NB4 (cell line): ENCODE measurements around the gene DDX5.

ENCODE experiments used
- DNase-seq: peaks from one replicate; pipeline ENCODE4 v3.0.0; 2010; ENCODE audit warnings: low read depth
- H3K4me3 ChIP-seq: one replicate; pipeline ENCODE4 v1.5.1; 2011; ENCODE audit warnings: mild to moderate bottlenecking, low read depth, low read length, moderate library complexity
- MYC ChIP-seq: IDR thresholded peaks from 2 replicates; pipeline ENCODE4 v1.6.1; 2011; ENCODE audit warnings: low read depth, low read length
- POLR2A ChIP-seq: IDR thresholded peaks from 2 replicates; pipeline ENCODE4 v1.6.1; 2011; ENCODE audit warnings: mild to moderate bottlenecking; ENCODE audit not compliant: insufficient read length; ENCODE audit errors: extremely low read depth
- TF ChIP-seq, protein P1 (sequence below): IDR thresholded peaks from 2 replicates; pipeline ENCODE4 v1.6.1; 2011; ENCODE audit warnings: low read depth, low read length
- TF ChIP-seq, protein P2 (sequence below): IDR thresholded peaks from one replicate; pipeline ENCODE4 v1.5.1; 2012; ENCODE audit warnings: low read depth, low read length

DDX5 gene

DNA sequence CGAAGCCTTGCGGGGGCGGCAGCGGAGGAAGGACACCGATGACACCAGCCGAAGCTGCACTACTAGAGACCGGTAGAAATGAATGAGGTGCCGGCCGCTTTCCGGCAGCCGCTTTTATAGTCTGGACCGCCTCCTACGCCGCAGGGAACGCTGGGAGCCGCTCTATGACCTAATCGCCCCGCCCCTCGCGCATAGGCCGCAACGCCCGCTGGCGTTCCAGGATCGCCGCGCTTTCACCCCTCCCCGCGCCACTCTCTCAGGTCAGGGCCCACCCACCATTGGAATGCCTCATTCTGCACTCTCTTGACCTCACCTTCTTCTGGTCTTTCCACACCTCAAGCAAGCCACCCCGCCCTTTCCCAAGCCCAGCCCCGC lies at the start of gene DDX5:
DDX5 (minus strand) TSS at position 89 of the 375 bp plus-strand sequence. CDS start 170 bp downstream, outside the sequence.
- H3K4me3 ChIP-seq: peak within 1 kb of the TSS; percentile 99
- TF ChIP-seq MYC (peak; percentile 87), POLR2A (peak; percentile 99)
- TF ChIP-seq, protein P1, sequence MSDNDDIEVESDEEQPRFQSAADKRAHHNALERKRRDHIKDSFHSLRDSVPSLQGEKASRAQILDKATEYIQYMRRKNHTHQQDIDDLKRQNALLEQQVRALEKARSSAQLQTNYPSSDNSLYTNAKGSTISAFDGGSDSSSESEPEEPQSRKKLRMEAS: peak; percentile 28; the same call in 1 of the 2 replicates
- TF ChIP-seq, protein P2, sequence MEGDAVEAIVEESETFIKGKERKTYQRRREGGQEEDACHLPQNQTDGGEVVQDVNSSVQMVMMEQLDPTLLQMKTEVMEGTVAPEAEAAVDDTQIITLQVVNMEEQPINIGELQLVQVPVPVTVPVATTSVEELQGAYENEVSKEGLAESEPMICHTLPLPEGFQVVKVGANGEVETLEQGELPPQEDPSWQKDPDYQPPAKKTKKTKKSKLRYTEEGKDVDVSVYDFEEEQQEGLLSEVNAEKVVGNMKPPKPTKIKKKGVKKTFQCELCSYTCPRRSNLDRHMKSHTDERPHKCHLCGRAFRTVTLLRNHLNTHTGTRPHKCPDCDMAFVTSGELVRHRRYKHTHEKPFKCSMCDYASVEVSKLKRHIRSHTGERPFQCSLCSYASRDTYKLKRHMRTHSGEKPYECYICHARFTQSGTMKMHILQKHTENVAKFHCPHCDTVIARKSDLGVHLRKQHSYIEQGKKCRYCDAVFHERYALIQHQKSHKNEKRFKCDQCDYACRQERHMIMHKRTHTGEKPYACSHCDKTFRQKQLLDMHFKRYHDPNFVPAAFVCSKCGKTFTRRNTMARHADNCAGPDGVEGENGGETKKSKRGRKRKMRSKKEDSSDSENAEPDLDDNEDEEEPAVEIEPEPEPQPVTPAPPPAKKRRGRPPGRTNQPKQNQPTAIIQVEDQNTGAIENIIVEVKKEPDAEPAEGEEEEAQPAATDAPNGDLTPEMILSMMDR: no peak

DNA sequence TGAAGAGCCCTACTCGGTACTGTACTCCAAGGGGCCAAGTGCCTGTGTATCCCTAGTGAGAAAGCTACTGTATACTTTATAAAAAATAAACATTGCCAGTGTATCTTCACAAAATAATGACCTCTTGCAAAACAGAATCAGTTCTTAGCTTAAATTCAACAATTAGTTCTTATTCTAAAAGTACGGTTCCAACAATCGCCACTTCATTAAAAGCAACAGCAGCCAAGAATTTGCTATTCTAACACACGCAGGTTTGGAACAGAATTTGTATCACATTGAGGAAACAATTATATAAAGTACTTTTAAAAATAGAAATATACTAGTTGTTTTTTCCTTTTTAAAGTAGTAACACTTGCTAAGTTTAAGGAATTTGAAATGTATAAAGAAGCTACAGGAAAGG lies 49.2 kb upstream of the DDX5 start:
- no peak for DNase-seq
- TF ChIP-seq, protein P1: no peak
- TF ChIP-seq, protein P2: no peak
- TF ChIP-seq MYC: no peak
- no peak for TF ChIP-seq POLR2A
- no peak overlapping the region for H3K4me3 ChIP-seq

More for the DNA sequence above, at the start of gene DDX5:
- DNase-seq: no peak

DNA sequence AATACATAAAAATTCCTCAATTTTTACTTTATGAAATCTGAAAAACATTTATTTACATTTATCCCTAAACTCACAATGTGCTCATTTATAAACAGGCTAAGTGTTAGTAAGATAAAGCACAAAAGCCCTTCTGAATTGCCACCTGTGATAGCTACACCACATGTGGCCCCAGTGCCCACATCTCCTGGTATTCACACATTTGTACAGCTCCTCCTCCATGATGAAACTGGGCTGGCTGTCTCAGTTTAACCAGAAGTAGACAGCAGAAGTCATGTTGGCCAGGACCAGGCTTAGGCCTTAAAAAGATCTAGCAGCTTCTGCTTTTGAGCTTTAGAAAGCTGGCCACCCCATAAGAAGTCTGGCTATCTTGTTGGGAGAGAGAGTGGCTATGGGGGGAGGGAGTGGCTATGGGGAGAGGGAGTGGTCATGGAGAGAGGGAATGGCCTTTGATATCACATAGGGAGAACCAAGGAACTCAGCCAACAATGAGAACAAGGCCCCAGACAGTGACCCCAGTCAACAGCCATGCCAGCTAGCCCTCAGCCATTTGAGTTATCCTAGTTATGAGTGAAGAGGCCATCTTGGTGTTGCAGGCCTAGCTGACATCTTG lies 48.0 kb upstream of the DDX5 start:
- no peak overlapping the region for H3K4me3 ChIP-seq
- DNase-seq: no peak
- TF ChIP-seq, protein P2: no peak
- no peak for TF ChIP-seq POLR2A
- TF ChIP-seq, protein P1: no peak
- TF ChIP-seq MYC: no peak

DNA sequence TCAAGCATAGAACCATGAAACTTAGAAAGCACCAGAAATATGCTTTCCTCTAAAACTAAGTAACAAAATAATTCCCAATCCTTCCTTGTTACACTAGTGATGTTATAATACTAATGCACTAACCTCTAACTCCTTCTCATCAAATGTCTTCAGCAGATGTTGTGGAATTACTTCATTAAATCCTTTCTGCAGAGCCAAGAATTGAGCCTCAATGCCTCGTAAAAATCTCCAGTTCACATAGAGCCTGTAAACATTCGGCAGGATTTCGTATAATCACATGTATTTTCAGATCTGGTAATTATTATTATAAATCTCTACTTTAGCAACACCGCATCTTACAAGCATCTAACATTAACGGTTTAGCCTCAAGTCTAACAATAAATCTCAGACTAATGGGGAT lies 45.4 kb upstream of the DDX5 start:
- H3K4me3 ChIP-seq: no peak overlapping the region
- DNase-seq: no peak
- TF ChIP-seq POLR2A (no peak), MYC (no peak)
- TF ChIP-seq, protein P2: no peak
- TF ChIP-seq, protein P1: no peak

DNA sequence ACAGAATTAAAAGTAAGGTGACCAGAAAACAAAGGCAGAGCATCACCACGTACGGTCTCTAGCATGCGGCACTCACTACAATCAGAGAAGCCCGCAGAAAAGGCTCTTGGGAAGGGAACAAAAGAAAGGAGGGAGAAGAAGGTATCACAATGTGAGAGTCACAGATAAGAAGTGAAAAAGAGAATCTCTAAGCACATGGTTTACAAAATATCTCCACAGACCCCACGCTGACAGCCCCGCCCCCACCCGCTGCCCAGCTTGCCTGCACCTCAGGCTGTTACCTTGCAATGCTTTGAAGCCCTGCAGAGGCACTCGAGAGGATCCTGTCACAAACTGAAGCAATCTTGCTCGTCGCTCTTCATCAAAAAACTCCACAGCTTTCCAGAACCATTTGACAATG lies 41.2 kb upstream of the DDX5 start:
- H3K4me3 ChIP-seq: no peak overlapping the region
- DNase-seq: no peak
- TF ChIP-seq, protein P2: no peak
- TF ChIP-seq, protein P1: no peak
- TF ChIP-seq POLR2A (no peak), MYC (no peak)

DNA sequence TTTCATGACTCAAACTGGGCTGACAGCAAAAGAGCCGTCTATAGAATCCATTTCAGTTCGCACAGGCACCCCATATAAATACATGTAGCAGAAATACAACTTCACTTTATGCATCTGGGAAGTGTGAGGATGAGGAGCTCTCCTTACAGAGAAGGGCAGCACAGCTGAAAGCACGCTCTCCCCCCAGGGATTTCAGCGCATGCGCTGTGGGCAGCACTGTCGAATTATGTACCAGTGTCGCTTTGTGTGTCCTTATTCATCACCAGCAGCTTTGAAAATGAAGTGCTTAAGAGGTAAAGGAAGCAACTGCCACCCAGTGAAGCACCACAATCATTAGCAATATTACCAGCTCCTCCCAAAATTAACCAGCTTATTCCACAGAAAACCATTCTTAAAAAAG lies 40.6 kb upstream of the DDX5 start:
- TF ChIP-seq, protein P2: no peak
- no peak for TF ChIP-seq POLR2A
- TF ChIP-seq, protein P1: no peak
- no peak for TF ChIP-seq MYC
- no peak for DNase-seq
- H3K4me3 ChIP-seq: no peak overlapping the region
